H9 (cell line): ENCODE data around the gene ABCG1. TPM values are rescaled to one million over a fixed set of nuclear protein-coding genes. Genes with fewer than 3 reads are reported as not detected.

ENCODE experiments used
- DNase-seq: peaks from one replicate; pipeline ENCODE4 v3.0.0-alpha.2; 2017
- H2AFZ ChIP-seq: one replicate; pipeline ENCODE4 v1.6.1; 2013; ENCODE audit warnings: mild to moderate bottlenecking, low read length, control low read depth, moderate library complexity
- H2AK5ac ChIP-seq: 2 replicates; pipeline ENCODE4 v1.6.1; 2013; ENCODE audit warnings: low read length, control low read depth, mixed read lengths; ENCODE audit not compliant: insufficient read length
- H2BK120ac ChIP-seq: one replicate; pipeline ENCODE4 v1.6.1; 2013; ENCODE audit warnings: low read depth, mild to moderate bottlenecking, low read length, control low read depth, inconsistent platforms; ENCODE audit not compliant: poor library complexity, severe bottlenecking
- H2BK12ac ChIP-seq: 2 replicates; pipeline ENCODE4 v1.6.1; 2013; ENCODE audit warnings: low read length, control low read depth, mixed read lengths, low read depth; ENCODE audit not compliant: insufficient read length
- H2BK15ac ChIP-seq: 2 replicates; pipeline ENCODE4 v1.6.1; 2013; ENCODE audit warnings: low read depth, low read length, control low read depth
- H2BK20ac ChIP-seq: one replicate; pipeline ENCODE4 v1.6.1; 2013; ENCODE audit warnings: low read depth, mild to moderate bottlenecking, low read length, control low read depth, inconsistent platforms; ENCODE audit not compliant: poor library complexity, severe bottlenecking
- H2BK5ac ChIP-seq: 2 replicates; pipeline ENCODE4 v1.6.1; 2013; ENCODE audit warnings: low read length, control low read depth, mixed read lengths; ENCODE audit not compliant: insufficient read length
- H3K14ac ChIP-seq: 2 replicates; pipeline ENCODE4 v1.6.1; 2013; ENCODE audit warnings: low read length, control low read depth; ENCODE audit not compliant: insufficient read depth
- H3K18ac ChIP-seq: 2 replicates; pipeline ENCODE4 v1.6.1; 2013; ENCODE audit warnings: low read depth, mild to moderate bottlenecking, mixed read lengths, low read length, control low read depth; ENCODE audit not compliant: insufficient read length
- H3K23ac ChIP-seq: 2 replicates; pipeline ENCODE4 v1.6.1; 2013; ENCODE audit warnings: low read length, control low read depth, mixed read lengths, low read depth; ENCODE audit not compliant: insufficient read length
- H3K23me2 ChIP-seq: 2 replicates; pipeline ENCODE4 v1.6.1; 2013; ENCODE audit warnings: low read depth, mild to moderate bottlenecking, mixed read lengths, low read length, control low read depth; ENCODE audit not compliant: insufficient read length, poor library complexity, severe bottlenecking
- H3K27ac ChIP-seq: 2 replicates; pipeline ENCODE4 v1.5.1; 2013; ENCODE audit warnings: low read length, control low read depth, mixed read lengths, low read depth; ENCODE audit not compliant: insufficient read length
- H3K27me3 ChIP-seq: 2 replicates; pipeline ENCODE4 v1.6.1; 2013; ENCODE audit warnings: low read length, control low read depth, inconsistent platforms; ENCODE audit not compliant: insufficient read depth
- H3K4ac ChIP-seq: 2 replicates; pipeline ENCODE4 v1.6.1; 2013; ENCODE audit warnings: low read depth, mild to moderate bottlenecking, control low read depth, inconsistent platforms, low read length, moderate library complexity
- H3K4me1 ChIP-seq: 2 replicates; pipeline ENCODE4 v1.6.1; 2013; ENCODE audit warnings: low read length, control low read depth, inconsistent platforms; ENCODE audit not compliant: insufficient read depth
- H3K4me2 ChIP-seq: 2 replicates; pipeline ENCODE4 v1.6.1; 2013; ENCODE audit warnings: low read length, control low read depth, mixed read lengths; ENCODE audit not compliant: insufficient read length, insufficient read depth
- H3K56ac ChIP-seq: 2 replicates; pipeline ENCODE4 v1.6.1; 2013; ENCODE audit warnings: low read depth, mild to moderate bottlenecking, mixed read lengths, low read length, control low read depth; ENCODE audit not compliant: insufficient read length
- H3K79me1 ChIP-seq: 2 replicates; pipeline ENCODE4 v1.6.1; 2013; ENCODE audit warnings: low read depth, mild to moderate bottlenecking, moderate library complexity, low read length, control low read depth, inconsistent platforms; ENCODE audit not compliant: insufficient read depth, poor library complexity, severe bottlenecking
- H3K79me2 ChIP-seq: 2 replicates; pipeline ENCODE4 v1.6.1; 2013; ENCODE audit warnings: low read length, control low read depth, inconsistent platforms; ENCODE audit not compliant: insufficient read depth
- H3K9ac ChIP-seq: 2 replicates; pipeline ENCODE4 v1.6.1; 2013; ENCODE audit warnings: low read length, control low read depth, mixed read lengths; ENCODE audit not compliant: insufficient read length; ENCODE audit errors: extremely low read depth
- H3K9me3 ChIP-seq: one replicate; pipeline ENCODE4 v1.6.1; 2013; ENCODE audit warnings: low read depth, low read length, inconsistent platforms; ENCODE audit not compliant: control insufficient read depth
- H3T11ph ChIP-seq: one replicate; pipeline ENCODE4 v1.6.1; 2013; ENCODE audit warnings: mild to moderate bottlenecking, low read length, control low read depth, inconsistent platforms
- H4K20me1 ChIP-seq: one replicate; pipeline ENCODE4 v1.6.1; 2013; ENCODE audit not compliant: control insufficient read depth, insufficient read length, insufficient read depth
- H4K5ac ChIP-seq: 2 replicates; pipeline ENCODE4 v1.6.1; 2013; ENCODE audit warnings: low read depth, mild to moderate bottlenecking, mixed read lengths, low read length, control low read depth; ENCODE audit not compliant: insufficient read length
- H4K8ac ChIP-seq: replicated peaks from 2 replicates; pipeline ENCODE4 v1.6.1; 2013; ENCODE audit warnings: low read length, control low read depth, mixed read lengths, low read depth; ENCODE audit not compliant: insufficient read length
- H4K91ac ChIP-seq: 2 replicates; pipeline ENCODE4 v1.6.1; 2013; ENCODE audit warnings: low read depth, mild to moderate bottlenecking, moderate library complexity, mixed read lengths, low read length, control low read depth; ENCODE audit not compliant: insufficient read length
- H3K27ac Mint-ChIP-seq, 3 experiments: 2 replicates in 2 of 3; 3 replicates in 1 of 3; pipeline ENCODE4 v1.8.0; 2020 to 2021; ENCODE audit warnings: mixed read lengths in 3 of 3, mild to moderate bottlenecking in 1 of 3, moderate library complexity in 1 of 3
- H3K27me3 Mint-ChIP-seq: 2 replicates; pipeline ENCODE4 v1.8.0; 2021; ENCODE audit warnings: low read depth, mild to moderate bottlenecking, moderate library complexity, mixed read lengths
- H3K36me3 Mint-ChIP-seq, 3 experiments: 2 replicates in 2 of 3; 3 replicates in 1 of 3; pipeline ENCODE4 v1.8.0; 2020 to 2021; ENCODE audit warnings: low read depth in 3 of 3, mixed read lengths in 3 of 3; ENCODE audit not compliant: insufficient read depth in 1 of 3
- H3K4me1 Mint-ChIP-seq, 2 experiments: 2 replicates each; pipeline ENCODE4 v1.8.0; 2020; ENCODE audit warnings: mixed read lengths in 2 of 2
- H3K4me3 Mint-ChIP-seq, 2 experiments: 2 replicates in 1 of 2; 3 replicates in 1 of 2; pipeline ENCODE4 v1.8.0; 2020 to 2021; ENCODE audit warnings: mild to moderate bottlenecking in 2 of 2, mixed read lengths in 2 of 2, moderate library complexity in 1 of 2
- H3K9me3 Mint-ChIP-seq, 2 experiments: 2 replicates in 1 of 2; 3 replicates in 1 of 2; pipeline ENCODE4 v1.8.0; 2020; ENCODE audit warnings: mild to moderate bottlenecking in 2 of 2, mixed read lengths in 2 of 2, moderate library complexity in 1 of 2
- WGBS: extraction: QIAGEN DNeasy Blood & Tissue Kit; methylation state at CpG from one replicate; pipeline ENCODE4 v1.1.7; 2013; ENCODE audit warnings: missing lambda C conversion rate, low lambda C conversion rate, mixed read lengths; ENCODE audit not compliant: insufficient read length; ENCODE audit errors: extremely low coverage; 5-methylcytosine and 5-hydroxymethylcytosine counted together
- total RNA-seq: library from RNA; stranded (reverse); gene quantifications from 2 replicates; pipeline ENCODE4 v1.2.1, GENCODE V29; 2021
- TF ChIP-seq, protein P1 (sequence below): fragments of 200-600 bp; sonication (generic); conservative IDR thresholded peaks from 3 replicates; pipeline ENCODE4 v1.8.0; 2021; ENCODE audit warnings: antibody characterized with exemption, mild to moderate bottlenecking

Gene ABCG1
- total RNA-seq, 1 experiment from 2014 or later: 0.83 TPM

DNA sequence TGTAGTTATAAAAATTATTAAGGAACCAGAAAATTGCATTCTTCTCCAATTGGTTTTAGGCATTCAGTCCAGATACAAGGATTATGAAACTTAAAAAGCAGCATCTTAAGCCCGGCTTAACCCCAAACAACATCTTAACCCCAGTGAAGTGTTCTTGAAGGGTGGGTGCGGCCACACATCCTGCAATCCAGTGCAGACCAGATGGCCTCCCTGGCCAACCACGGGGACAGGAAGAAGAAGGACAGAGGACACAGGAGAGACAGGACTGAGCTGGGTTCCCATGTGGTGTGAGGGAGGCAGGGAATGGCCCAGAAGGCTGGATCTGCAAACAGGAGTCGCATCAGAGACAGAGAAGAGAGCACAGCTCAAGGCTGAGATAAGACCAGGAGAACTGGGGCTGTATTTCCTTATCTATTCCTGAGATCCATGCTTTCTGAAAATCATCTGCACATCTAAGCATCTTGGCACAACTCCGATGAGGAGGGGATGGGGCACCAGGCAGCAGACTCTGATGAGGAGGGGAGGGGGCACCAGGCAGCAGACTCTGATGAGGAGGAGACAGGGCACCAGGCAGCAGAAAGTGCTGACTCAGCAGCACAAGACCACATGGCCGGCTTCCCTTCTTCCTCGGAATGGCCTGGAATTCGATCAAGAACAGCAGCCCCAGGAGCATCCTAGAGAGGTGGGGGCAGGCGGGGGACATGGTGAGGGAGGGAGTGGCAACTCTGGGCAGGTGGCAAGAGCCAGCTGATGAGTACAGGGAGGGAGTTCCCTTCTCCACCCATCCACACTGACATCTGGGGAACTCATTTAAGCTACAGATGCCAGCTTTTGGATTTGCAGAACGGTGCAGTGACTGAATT is 26.6 kb downstream of the ABCG1 start:
- Histone ChIP-seq H4K20me1 (no peaks in the 10 kb centered on the region), H2AFZ (no peak overlapping the region), H2BK15ac (no peak overlapping the region), H3K14ac (no peak overlapping the region), H2AK5ac (no peak overlapping the region), H3K23ac (no peak overlapping the region), H3K18ac (no peak overlapping the region), H2BK12ac (no peak overlapping the region), H3K79me1 (no peaks in the 10 kb centered on the region), H3K4me2 (no peak overlapping the region), H3K27ac (no peak overlapping the region), H2BK120ac (no peak overlapping the region), H3K9ac (no peak overlapping the region), H2BK20ac (no peak overlapping the region), H3K23me2 (no peaks in the 10 kb centered on the region), H3K4me1 (no peaks in the 10 kb centered on the region), H3K79me2 (no peaks in the 10 kb centered on the region), H4K5ac (no peak overlapping the region), H3T11ph (no peak overlapping the region), H3K56ac (no peak overlapping the region), H4K8ac (no peak overlapping the region), H2BK5ac (no peak overlapping the region), H4K91ac (no peak overlapping the region), H3K27me3 (no peaks in the 10 kb centered on the region), H3K9me3 (no peaks in the 10 kb centered on the region), H3K4ac (no peak overlapping the region)
- no CpG with 5 or more reads among the region's 10 CpGs for WGBS
- Mint-ChIP-seq H3K4me1 (peaks cover 8 to 9% of the 10 kb centered on the region in 2 experiments), H3K9me3 (no peaks in the 10 kb centered on the region), H3K36me3 (no peaks in the 10 kb centered on the region), H3K27ac (peak overlapping the region in 2 of 3 experiments; percentile 5 to 39; a peak in 2 of 7 replicates), H3K4me3 (no peak overlapping the region), H3K27me3 (peaks cover 30% of the 10 kb centered on the region)
- TF ChIP-seq, protein P1, sequence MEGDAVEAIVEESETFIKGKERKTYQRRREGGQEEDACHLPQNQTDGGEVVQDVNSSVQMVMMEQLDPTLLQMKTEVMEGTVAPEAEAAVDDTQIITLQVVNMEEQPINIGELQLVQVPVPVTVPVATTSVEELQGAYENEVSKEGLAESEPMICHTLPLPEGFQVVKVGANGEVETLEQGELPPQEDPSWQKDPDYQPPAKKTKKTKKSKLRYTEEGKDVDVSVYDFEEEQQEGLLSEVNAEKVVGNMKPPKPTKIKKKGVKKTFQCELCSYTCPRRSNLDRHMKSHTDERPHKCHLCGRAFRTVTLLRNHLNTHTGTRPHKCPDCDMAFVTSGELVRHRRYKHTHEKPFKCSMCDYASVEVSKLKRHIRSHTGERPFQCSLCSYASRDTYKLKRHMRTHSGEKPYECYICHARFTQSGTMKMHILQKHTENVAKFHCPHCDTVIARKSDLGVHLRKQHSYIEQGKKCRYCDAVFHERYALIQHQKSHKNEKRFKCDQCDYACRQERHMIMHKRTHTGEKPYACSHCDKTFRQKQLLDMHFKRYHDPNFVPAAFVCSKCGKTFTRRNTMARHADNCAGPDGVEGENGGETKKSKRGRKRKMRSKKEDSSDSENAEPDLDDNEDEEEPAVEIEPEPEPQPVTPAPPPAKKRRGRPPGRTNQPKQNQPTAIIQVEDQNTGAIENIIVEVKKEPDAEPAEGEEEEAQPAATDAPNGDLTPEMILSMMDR: no peak
- peak; percentile 44 for DNase-seq
